WERI-Rb-1 (cell line): Measurements from ENCODE around the gene FGF21.
A peak's percentile ranks its signal among the peaks of the same experiment; 100 is the strongest.

ENCODE experiments used
- DNase-seq: peaks from one replicate; pipeline ENCODE4 v3.0.0-alpha.2; 2020
- H3K27ac ChIP-seq: fragments of 250-450 bp; sonication (Bioruptor Pico); 2 replicates; pipeline ENCODE4 v1.5.1; 2020; ENCODE audit warnings: mild to moderate bottlenecking, moderate library complexity
- H3K27me3 ChIP-seq: fragments of 250-450 bp; sonication (Bioruptor Pico); 2 replicates; pipeline ENCODE4 v1.5.1; 2021; ENCODE audit warnings: mild to moderate bottlenecking, low read depth, moderate library complexity; ENCODE audit not compliant: insufficient read depth, severe bottlenecking
- H3K36me3 ChIP-seq: fragments of 250-450 bp; sonication (Bioruptor Pico); 2 replicates; pipeline ENCODE4 v1.5.1; 2020; ENCODE audit warnings: mild to moderate bottlenecking, moderate library complexity
- H3K4me3 ChIP-seq: 2 replicates; pipeline ENCODE4 v1.5.1; 2011; ENCODE audit warnings: low read depth, mild to moderate bottlenecking, control low read depth, low read length
- H3K9me3 ChIP-seq: fragments of 250-450 bp; sonication (Bioruptor Pico); 2 replicates; pipeline ENCODE4 v1.5.1; 2021; ENCODE audit warnings: mild to moderate bottlenecking, moderate library complexity; ENCODE audit not compliant: severe bottlenecking
- CTCF ChIP-seq: IDR thresholded peaks from 2 replicates; pipeline ENCODE4 v1.5.1; 2011; ENCODE audit warnings: low read depth, mild to moderate bottlenecking, control low read depth, inconsistent platforms, low read length

The FGF21 gene

DNA sequence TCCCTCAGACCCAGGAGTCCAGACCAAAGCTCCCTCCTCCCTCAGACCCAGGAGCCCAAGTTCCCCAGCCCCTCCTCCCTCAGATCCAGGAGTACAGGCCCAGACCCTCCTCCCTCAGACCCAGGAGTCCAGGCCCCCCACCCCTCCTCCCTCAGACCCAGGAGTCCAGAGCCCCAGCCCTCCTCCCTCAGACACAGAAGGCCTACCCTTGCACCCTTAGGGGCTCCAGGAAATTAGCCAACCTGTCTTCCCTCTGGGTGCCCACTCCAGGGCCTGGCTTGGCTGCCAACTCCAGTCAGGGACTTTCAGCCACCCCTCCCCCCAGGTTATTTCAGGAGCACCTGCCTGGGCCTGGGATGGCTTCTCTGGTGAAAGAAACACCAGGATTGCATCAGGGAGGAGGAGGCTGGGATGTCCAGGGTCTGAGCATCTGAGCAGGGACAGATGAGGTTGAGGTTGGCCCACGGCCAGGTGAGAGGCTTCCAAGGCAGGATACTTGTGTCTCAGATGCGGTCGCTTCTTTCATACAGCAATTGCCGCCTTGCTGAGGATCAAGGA, at the start of gene FGF21:
FGF21 (plus strand) TSS at position 441 of the 558 bp plus-strand sequence. CDS start 713 bp downstream, outside the sequence.
- H3K27ac ChIP-seq = no peak within 1 kb of the TSS
- DNase-seq = no peak
- TF ChIP-seq CTCF = no peak
- H3K4me3 ChIP-seq = no peak within 1 kb of the TSS
- no peaks in the 10 kb centered on the region for H3K36me3 ChIP-seq
- peaks cover 2% of the 10 kb centered on the region for H3K9me3 ChIP-seq
- no peaks in the 10 kb centered on the region for H3K27me3 ChIP-seq

GRCh38 chr19:48708471-48708870, 46.9 kb upstream of the FGF21 start:
- no peak overlapping the region for H3K27ac ChIP-seq
- no peak for DNase-seq
- no peaks in the 10 kb centered on the region for H3K9me3 ChIP-seq
- no peaks in the 10 kb centered on the region for H3K27me3 ChIP-seq
- no peak for TF ChIP-seq CTCF
- H3K36me3 ChIP-seq = no peaks in the 10 kb centered on the region
- H3K4me3 ChIP-seq = no peak overlapping the region

- no peak for DNase-seq
- no peak overlapping the region for H3K4me3 ChIP-seq
Measured at GRCh38 chr19:48711106-48711662, 44.1 kb upstream of the FGF21 start.

GRCh38 chr19:48713041-48713863, 42.1 kb upstream of the FGF21 start:
- Histone ChIP-seq H3K4me3 (peak overlapping the region; percentile 70), H3K27ac (peak overlapping the region; percentile 18; the same call in 1 of the 2 replicates), H3K9me3 (no peaks in the 10 kb centered on the region), H3K36me3 (no peaks in the 10 kb centered on the region), H3K27me3 (no peaks in the 10 kb centered on the region)
- peak; percentile 71 for DNase-seq
- no peak; the same call in 1 of the 2 replicates for TF ChIP-seq CTCF

More at GRCh38 chr19:48711106-48711662, 44.1 kb upstream of the FGF21 start:
- Histone ChIP-seq H3K27ac (no peak overlapping the region), H3K9me3 (no peaks in the 10 kb centered on the region), H3K36me3 (no peaks in the 10 kb centered on the region), H3K27me3 (no peaks in the 10 kb centered on the region)
- TF ChIP-seq CTCF = no peak

- no peaks in the 10 kb centered on the region for H3K36me3 ChIP-seq
- DNase-seq = peak; percentile 99
- no peaks in the 10 kb centered on the region for H3K27me3 ChIP-seq
- TF ChIP-seq CTCF = no peak
- no peaks in the 10 kb centered on the region for H3K9me3 ChIP-seq
- peak overlapping the region; percentile 70 for H3K4me3 ChIP-seq
- peak overlapping the region; percentile 81 for H3K27ac ChIP-seq
Measured at GRCh38 chr19:48713864-48714755, 41.2 kb upstream of the FGF21 start.
